UCSD-AML1 (cell line): ENCODE measurements around the gene TRHDE.
A peak's percentile ranks its signal among the peaks of the same experiment; 100 is the strongest.
"Not testable (repeated sequence)": the region's sequence is repeated elsewhere in the genome, so short reads cannot be mapped to it uniquely, and the experiment has no call there.

Source experiments
- DNase-seq: peaks from one replicate; lab custom pipeline; 2025; ENCODE audit not compliant: unreplicated experiment; lab: John Stamatoyannopoulos, UW

TRHDE gene

GRCh38 chr12:72505227-72505626, 233.1 kb downstream of the TRHDE start:
- DNase-seq = no peak

DNA sequence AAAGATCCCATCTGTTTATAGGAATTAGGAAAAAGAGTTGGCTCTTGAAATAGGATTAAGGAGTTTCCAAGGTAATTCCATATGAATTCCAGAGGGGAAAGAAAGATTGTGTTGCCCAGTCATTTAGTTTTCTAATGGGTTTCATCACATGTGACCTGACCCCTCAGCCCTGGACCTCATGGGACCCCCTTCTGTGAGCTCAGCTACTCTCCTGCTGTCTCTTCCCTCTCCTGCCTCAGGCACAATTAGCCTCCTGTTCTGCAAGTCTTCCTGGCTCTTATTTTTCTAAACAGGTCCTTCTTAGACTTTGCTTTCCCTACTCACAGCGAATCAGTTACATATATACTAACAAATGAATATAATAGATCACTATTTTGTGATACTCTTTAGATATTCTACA, 237.7 kb downstream of the TRHDE start:
- DNase-seq = no peak

GRCh38 chr12:72510772-72511171, 238.6 kb downstream of the TRHDE start:
- no peak for DNase-seq

DNA sequence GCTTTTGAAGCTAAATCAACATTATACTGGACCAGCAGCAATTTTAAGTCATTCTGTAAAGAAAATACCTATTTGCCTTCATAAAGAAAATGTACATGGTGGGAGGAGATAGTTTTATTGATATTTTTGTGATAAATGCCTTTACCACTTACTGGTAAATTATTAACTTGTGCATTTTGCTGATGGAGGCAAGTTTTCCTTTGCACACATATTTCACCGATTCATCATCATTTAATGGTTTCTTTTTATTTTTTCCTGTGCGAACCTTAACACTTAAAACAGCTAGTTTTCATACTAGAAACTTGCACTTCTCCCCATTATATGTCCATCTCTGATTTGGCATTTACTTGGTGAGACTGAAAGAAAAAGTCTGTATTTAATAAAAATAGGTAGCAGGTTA, 239.3 kb downstream of the TRHDE start:
- DNase-seq = no peak

- no peak for DNase-seq
Measured at GRCh38 chr12:72511906-72512305, 239.7 kb downstream of the TRHDE start.

DNA sequence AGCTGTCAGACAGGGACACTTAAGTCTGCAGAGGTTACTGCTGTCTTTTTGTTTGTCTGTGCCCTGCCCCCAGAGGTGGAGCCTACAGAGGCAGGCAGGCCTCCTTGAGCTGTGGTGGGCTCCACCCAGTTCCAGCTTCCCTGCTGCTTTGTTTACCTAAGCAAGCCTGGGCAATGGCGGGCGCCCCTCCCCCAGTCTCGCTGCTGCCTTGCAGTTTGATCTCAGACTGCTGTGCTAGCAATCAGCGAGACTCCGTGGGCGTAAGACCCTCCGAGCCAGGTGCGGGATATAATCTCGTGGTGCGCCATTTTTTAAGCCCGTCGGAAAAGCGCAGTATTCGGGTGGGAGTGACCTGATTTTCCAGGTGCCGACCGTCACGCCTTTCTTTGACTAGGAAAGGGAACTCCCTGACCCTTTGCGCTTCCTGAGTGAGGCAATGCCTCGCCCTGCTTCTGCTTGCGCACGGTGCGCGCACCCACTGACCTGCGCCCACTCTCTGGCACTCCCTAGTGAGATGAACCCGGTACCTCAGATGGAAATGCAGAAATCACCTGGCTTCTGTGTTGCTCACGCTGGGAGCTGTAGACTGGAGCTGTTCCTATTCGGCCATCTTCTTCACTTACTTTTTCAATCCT, 248.0 kb downstream of the TRHDE start:
- not testable (repeated sequence) for DNase-seq

DNA sequence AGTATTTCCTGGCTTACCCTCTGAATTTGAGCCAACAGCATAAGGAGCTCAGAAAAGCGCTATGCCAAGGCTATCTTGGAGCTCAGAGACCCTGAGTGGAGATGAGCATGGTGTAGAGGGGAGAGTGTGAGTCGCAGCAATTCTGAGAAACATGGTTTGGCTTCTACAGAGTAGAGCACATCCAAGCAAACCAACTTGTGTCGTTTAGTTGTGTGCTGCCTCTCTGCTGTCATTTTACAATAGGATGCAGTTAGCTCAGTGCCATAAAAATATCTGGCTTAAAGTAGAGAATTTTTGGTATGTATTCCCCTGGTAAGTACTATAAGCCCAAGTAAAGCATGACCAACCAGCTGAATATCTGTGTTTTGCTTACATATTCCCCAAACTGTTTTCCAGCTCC, 249.2 kb downstream of the TRHDE start:
- DNase-seq = no peak

DNA sequence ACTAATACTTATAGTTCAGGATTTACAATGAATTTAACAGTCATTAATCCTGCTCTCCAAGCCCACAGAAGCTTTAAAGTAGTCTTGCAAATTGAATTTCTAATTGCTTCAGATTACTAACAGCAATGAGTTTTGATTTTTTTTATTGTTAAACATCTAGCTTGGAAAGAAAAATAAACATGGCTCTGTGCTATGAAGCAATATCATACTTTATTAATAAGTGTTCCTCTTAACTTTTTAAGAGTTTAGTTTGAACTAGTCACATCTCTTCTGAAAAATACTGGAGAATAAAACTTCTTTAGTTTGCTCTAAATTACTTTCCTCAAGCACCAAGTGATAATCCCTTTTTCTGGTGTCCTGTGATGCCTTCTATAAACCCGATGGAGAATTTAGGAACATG, 250.2 kb downstream of the TRHDE start:
- DNase-seq = no peak

DNA sequence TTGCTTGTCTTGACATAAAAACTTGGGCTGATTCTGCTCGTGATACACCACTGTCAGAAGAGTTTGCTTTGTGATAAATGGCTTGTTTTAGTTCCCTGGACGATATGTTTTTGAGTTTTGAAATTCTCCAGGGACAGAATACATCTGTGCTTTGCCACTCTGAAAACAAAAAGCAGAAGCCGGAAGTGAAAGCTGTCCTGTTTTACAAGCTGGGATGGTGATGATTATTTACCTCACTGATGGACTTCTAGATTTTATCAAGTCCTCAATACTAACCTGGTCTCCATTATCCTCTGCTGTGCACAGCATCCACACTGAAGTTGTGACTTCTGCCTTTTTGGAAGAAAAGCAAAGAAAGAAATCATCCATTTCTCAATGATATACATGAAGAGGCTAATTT, 251.6 kb downstream of the TRHDE start:
- no peak for DNase-seq

GRCh38 chr12:72535212-72535990, 263.2 kb downstream of the TRHDE start:
- DNase-seq = no peak

- DNase-seq = no peak
Measured at GRCh38 chr12:72540811-72541210, 268.6 kb downstream of the TRHDE start.

DNA sequence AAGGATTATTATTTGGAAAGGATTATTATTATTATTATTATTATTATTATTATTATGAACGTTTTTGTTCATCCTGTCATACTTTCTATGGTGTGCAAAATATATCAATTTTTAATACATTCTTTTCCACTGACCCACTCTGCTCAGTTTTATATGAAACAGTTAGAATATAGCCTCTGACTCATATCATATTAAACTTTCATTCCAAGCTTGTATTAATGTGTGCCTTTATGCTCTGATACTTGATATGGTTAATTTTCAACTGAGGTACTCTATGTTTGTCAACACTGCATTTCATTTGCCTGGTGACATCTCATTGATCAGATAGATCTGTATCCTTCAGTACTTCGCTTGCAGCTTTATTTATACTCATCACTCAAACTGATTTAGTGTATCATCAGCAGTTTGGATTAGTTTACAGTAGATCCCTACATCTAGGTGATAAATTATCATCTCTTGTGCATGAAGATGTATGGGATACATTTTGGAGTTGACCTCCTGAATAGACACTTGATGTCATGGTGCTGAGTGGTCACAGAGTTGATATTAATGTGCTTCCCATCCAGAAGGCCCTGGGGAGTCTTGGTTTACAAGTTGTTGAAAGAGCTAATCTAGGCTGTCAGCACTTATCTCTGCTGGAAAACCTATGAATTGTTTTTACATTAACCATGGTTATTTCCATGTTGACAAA, 271.8 kb downstream of the TRHDE start:
- no peak for DNase-seq

DNA sequence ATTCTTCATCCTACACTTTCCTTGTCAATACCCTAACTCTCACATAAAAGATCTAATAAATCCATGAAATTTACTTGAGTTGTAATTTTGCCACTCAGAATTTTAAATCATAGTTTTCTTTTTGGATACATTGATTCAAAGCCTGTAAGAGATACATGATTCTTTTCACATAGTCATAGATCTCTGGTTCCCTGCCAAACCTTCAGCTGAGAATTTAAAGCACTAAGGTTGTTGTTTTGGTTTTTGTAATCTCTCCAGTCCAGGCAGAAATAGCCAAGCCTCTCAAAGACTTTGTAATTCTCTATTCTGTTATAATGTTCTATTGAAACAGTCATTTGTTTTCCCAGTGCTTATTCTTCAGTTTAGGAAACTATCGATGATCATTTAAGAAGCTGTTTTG, 273.9 kb downstream of the TRHDE start:
- DNase-seq = no peak

DNA sequence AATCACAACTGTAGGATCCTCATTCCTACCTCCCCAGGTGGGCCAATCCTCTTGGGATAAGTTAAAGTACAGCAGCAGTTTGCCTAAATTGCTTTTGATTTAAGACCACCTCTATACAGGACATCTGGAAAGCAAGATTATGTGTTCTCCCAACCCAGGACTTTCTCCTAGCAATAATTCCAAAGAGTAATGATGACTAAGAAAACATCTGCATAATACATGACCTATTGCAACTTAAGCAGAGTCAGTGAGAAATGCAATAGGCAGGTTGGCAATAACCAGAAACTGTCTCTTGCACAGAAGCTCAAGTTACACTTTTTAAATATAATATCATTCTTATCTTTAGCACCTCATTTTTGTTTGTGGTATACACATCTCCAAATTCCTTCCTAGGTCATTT, 275.4 kb downstream of the TRHDE start:
- DNase-seq = no peak

- no peak for DNase-seq
Measured at GRCh38 chr12:72549184-72549583, 277.0 kb downstream of the TRHDE start.

DNA sequence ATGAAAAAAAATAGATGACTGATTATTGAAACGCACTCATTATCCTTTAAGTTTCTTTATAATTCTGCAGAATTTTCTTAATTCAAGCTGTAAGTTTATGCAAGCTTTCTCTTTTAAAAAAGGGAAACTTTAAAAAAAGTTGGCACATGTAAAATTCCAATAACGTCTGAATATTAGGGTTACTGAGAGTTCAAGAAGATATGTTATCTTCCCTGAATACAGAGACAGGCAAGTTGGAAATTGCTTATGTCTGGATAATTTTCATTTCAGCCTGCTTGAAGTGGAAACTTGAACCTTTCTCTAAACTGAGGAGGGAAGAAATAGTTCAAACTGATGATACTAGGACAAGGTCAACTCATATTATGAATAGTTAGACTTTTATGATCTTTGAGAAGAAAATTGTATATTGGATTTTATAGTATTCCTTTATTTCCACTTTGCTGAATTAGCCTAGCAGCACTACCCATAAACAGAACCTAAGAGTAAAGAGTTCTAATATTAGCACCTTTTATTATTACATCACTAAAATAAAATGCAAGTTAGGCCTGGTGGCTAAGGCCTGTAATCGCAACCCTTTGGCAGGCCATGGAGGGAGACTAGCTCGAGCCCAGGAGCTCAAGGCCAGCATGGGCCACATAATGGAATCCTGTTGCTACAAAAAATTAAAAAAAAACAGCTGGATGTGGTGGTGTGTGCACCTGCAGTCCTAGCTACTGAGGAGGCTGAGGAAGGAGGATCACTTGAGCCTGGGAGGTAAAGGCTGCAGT, 288.0 kb downstream of the TRHDE start:
- DNase-seq = no peak

- peak; percentile 11 for DNase-seq
Measured at GRCh38 chr12:72570601-72571000, 298.4 kb downstream of the TRHDE start.

- DNase-seq = no peak
Measured at GRCh38 chr12:72574138-72574537, 302.0 kb downstream of the TRHDE start.

GRCh38 chr12:72578327-72578726, 306.2 kb downstream of the TRHDE start:
- no peak for DNase-seq

DNA sequence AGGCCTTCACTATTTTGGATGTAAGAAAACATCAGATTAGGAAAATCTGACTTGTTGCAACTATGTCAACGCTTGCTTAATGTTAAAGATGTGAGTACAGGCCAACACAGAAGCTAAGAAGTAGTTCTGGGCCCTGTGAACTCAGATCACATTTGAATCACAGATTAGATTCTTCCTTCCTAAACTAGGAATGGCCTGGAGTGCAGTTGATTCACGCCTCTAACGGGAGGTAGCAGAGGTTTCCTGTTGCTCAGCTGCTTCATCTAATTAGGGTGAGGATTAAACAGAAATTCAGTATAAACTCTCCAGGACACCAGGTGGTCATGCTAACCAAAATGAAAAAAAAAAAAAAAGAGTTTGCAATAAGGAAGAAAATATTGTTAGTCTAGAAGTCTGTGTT, 314.3 kb downstream of the TRHDE start:
- DNase-seq = no peak

- DNase-seq = no peak
Measured at GRCh38 chr12:72602581-72602980, 330.4 kb downstream of the TRHDE start.
